GM19239 (cell line): ENCODE data around the gene LHX1.

Experiments used
- DNase-seq: peaks from one replicate; pipeline ENCODE4 v3.0.0; 2011; ENCODE audit warnings: low spot score; ENCODE audit not compliant: insufficient read length
- FAIRE-seq: peaks from 2 replicates; lab custom pipeline; 2011; peaks lifted over from hg19 to GRCh38; lab: Jason Lieb, UNC

LHX1 gene

DNA sequence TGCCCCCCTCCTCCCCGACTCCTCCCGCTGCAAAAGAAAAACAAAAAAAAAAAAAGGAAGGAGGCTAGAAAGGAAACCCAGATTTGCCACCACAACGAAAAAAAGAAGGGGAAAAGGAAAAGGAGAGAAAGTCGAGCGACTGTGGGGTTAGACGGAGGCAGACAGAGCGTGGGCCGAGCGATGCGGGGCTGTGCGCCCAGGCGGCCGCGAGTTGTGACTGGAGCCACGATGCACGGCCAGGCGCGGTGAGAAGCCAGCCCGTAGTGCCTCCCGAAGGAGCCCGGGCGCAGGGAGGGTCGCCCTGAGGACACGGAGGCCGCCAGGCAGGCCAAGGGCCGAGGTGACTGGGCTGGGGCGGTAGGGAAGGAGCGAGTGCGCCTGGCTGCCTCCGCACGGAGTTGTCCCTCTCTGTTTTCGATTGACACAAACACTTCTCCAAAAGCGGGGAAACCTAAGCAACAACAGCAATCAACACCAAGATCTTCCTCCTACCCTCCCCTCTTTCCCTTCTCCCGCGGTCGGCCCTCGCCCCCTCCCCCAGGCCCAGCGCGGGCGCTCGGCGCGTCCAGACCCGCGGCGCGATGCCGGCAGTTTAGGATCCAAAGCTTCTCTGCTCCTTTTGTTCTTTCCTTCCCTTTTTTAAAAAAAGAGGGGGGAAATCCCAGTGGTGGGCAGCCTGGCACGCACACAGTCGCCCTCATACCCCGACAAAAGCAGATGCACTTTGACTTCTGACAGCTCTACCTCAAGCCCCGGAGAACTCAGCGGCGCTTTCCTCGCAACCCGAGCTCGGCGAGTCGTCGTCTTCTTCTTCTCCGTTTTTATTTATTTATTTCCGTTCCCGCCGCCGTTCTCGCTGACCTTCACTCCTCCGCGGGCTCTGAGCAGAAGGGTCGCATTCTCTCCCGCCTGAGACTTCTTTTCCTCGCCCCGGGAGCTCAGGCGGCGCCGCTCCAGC lies at the start of gene LHX1:
Gene LHX1, plus strand, starts transcription at position 475 of the 958 bp plus-strand sequence. CDS start 723 bp downstream, outside the sequence.
- DNase-seq: no peak
- FAIRE-seq: no peak

GRCh38 chr17:36888236-36888951 lies 48.9 kb upstream of the LHX1 start:
- FAIRE-seq (no peak), DNase-seq (no peak)

DNA sequence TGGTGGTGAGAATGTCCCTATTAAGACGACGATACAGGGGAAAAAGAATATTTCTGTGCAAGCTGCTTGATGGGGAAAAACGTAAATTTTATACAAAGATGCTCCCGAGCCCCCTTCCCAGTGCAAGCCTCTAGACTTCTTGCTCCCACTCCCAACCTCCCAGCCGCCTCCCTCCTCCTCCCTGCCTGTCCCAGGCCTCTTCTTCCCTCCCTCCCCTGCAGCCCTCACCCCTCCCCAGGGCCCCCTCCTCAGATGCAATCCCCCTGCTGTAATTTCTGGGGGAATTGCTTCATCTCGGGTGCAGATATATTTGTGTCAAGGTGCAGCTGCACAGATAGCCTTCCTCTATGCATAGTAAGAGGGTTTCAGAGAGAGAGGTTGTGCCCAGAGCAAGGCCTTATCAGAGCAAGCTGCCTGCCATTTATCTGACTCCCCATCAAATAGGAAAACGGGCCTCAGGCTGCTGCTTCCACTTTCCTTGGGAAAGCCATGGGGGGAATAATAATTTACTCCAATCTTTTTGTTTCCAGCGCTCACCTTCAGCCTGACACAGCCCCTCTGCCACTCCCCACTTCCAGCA lies 47.4 kb upstream of the LHX1 start:
- no peak for FAIRE-seq
- DNase-seq: no peak

DNA sequence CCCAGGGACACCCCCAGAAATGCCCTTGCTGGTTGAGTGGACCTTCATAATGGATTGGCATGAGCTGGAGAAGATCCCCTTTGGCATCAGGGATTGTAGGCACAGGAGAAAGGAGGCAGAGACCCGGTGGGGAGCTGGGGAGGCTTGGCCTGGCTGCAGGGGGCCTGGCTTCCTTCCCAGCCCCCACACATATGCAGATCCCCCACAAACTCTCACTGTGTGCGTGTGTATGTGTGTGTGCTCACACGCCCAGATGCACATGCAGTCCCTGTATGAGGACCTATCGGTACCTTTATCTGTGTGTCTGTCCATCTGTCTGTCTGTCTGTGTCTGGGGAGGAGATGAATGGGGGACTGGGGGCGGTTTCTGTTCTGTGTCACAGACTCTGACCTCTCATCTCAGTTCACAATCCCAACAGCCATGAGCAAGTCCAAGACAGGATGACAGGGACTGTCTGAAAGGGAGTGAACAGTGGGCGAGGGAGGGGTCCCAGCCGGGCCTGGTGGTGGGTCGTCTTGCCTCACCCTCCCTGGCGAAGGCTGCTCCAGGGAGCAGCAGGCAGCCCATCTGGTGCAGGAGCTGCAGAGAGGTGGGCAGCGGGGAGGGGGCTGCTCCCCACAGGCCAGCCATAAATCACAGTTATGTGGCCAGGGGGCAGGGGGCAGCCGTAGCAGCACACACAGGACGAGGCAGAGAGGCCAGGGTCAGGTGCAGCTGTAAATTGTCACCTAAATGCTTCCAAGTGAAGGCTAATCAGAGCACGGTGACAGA lies 46.7 kb upstream of the LHX1 start:
- FAIRE-seq: no peak
- no peak for DNase-seq

DNA sequence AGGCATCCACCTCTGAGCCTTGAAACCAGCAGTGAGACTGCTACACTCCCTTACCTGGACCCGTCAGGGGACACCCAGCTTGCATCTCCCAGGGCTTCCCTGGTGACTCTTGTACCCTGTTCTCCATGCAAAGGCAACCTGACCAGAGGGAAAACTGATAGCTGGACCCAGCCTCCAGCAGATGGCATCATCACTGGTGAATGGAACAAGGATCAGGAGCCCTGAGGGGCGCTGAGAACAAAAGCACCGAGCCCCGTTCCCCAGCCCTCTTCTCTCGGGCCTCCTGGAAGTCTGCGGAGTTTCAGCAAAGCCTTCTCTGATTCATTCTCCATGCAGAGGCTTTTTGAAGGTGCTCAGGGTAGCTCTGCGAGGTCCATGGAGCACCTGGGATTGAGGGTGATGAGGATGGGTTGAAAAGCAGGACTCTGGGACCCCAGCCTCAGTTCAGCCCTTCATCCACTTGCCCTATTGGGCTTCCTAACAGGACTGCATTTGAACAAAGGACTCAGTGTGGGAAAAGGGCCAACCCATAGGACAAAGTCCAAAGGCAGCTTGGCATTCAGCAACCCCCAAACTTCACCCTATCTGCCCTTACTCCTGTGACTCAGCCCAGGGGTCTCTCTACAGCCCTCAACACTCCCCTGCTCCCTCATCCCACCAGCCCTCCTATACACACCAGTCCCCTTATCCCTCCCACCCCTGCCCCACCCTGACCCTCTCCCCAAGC lies 45.0 kb upstream of the LHX1 start:
- FAIRE-seq (no peak), DNase-seq (no peak)

- no peak for FAIRE-seq
- no peak for DNase-seq
These were observed 43.1 kb upstream of the LHX1 start for GRCh38 chr17:36894177-36894576.

- no peak for DNase-seq
- FAIRE-seq: no peak
These were observed 42.4 kb upstream of the LHX1 start for GRCh38 chr17:36894925-36895324.

GRCh38 chr17:36899250-36900159 lies 37.8 kb upstream of the LHX1 start:
- DNase-seq (no peak), FAIRE-seq (no peak)

DNA sequence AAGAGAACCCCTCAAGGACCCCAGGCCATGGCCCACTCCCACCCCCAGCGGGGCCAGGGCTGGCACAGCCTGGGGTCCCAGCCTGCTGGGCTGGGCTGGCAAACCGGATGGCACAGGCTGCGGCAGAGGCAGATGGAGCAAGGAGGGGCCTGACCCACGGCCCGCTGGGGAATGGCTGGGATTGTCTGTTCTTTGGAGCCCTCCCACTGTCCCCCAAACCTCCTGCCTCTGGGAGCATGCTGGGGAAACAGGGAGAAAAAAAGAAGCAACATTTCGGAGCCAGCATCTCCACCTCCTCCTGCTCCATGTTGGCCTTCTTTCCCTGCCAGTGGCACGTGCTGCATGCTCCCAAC lies 37.1 kb upstream of the LHX1 start:
- FAIRE-seq: no peak

DNA sequence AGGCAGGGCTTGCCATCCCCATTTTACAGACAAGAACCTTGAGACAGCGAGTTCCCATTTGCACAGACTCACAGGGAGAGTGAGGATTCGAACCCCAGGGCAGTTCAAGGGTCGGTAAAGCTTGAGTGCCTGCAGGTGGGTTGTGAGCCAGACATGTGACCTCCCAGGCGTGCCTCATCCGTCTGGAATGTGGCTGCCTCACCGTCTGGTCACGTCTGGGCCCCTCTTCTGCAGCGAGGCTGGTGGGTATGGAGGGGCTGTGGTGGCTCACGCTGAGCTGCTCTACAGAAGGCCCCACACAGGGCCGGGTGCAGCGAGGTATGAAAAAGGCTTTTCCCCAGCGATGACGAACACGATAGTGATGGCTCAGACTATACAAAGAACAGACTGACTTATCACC lies 35.8 kb upstream of the LHX1 start:
- DNase-seq: no peak
- no peak for FAIRE-seq

More for the DNA sequence above, 37.1 kb upstream of the LHX1 start:
- DNase-seq: no peak

DNA sequence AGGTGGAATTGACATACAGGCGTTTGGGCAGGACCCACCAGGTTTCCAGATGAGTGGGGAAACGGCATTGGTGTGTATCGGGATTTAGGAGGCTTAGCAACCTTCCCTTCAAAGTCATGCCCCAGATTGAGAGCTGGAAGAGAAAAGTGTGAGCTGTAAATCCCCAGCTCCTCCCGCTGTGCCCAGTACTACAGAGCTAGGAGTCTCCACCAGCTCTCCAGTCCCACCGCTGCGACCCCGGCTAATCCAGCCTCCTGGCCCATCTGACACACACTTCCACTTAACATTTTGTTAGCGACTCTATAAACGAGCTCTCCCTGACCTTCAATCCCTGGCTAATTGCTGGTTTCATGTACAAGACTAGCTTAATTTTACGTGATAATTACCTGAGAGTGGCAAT lies 29.9 kb upstream of the LHX1 start:
- DNase-seq: no peak
- no peak for FAIRE-seq

DNA sequence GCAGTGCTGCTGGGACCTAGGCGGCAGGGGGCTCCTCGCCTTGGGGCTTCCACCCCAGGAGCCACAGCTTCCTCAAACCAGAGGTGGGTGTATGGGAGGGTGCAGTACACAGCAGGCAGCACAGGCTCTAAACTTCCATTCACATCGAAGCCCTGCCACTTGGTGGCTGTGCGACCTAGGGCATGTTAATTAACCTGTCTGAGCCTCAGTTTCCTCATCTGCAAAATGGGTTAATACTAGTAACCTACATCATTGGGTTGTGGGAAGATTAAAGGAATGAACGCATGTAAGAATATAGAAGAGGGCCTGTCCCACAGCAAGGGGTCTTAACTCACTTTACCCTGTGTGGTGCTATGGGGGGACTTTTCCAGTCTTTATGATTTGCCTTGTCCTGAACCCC lies 26.8 kb upstream of the LHX1 start:
- FAIRE-seq (no peak), DNase-seq (no peak)

GRCh38 chr17:36911001-36911400 lies 26.3 kb upstream of the LHX1 start:
- FAIRE-seq (no peak), DNase-seq (no peak)

DNA sequence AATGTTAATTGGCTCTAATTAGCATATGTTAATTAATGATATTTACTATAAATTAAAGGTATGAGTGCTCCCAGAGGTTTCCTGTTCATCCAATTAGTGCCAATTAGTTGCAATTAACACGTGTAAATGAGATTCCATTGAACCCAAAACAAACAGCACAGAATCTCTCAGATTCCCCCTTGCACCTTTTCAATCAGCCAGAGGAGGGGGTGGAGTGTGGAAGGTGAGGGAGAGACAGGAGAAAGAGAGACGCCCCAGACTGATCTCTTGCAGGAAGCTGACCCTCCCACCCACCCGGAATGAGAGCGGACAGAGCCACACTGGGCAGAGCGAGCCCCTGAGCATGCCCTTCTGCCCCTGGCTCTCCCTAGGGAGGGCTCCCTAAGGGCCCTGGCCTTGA lies 24.1 kb upstream of the LHX1 start:
- FAIRE-seq (no peak), DNase-seq (no peak)

- FAIRE-seq: no peak
- no peak for DNase-seq
These were observed 19.0 kb upstream of the LHX1 start for GRCh38 chr17:36918211-36918691.

DNA sequence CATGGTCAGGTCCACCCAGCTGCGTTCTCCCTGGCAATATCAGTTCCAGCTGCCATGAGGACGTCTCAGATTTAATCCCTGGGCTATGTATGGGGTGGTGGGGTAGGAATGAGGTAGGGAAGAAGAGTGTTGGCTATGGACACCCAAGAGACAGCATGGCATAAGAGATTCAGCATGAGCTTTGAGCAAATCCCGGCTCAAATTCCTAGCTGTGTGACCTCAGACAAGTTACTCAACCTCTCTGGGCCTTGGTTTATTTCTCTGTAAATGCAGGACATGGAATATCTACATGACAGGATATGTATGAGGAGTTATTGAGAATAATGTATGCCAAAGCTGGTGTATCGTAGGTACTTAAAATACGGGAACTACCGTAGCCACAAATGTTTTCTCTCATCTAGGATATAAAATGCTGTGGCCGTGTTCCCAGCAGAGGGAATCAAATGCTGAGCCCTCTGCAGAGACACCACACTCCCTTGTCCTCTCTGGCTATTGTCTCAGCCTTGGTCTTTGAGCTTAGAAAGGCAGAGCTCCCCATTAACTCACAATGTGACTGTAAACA lies 17.8 kb upstream of the LHX1 start:
- no peak for DNase-seq
- FAIRE-seq: no peak

DNA sequence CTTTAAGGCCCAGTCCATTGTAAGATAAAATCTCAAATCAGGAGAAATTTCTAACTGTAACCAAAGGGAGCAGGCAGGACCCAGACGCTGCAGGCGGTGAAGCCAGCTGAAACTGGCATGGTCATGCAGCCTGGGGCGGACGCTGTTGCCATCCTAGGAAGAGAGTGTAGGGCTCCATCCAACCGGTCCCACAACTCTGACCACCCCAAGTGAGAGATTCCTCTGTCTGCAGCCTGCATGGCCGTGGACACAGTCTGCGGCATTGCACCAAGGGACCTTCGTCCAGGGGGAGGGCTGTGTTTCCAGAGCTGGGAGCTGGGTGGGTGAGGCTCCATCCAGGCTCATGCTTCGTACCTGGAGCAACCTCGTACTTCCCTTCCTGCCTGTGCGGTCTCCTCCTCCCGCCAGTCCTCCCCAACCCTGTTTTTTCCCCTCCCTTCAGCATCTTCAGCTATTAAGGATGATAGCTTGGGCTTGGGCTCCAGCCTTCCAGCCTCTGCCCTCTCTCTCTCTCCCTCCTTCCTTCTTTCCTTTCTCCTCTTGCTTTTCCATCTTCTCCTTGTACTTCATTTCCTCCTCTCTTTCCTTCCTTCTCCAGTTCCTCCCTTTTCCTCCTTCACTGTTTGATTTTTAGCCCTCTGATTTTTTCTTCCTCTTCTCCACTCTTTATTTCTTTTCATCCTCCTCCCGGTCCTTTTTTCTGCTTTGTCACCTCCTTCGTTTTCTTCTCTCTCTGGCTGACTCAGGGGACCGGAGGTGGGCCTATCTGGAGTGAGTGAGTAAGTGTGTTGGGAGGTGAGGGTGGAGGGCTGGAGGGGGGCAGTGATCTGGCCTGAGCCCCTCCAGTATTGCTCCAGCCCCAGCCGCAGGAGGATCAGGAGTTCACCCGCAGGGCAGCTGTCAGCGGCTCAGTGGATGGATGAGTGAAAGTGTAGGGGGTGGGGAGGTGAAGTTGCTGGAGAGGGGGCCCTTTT lies 17.0 kb upstream of the LHX1 start:
- FAIRE-seq (no peak), DNase-seq (no peak)
